T-helper 1 cell treated with Interleukin-12 subunit alpha and Interleukin-12 subunit beta and Interleukin-4 antibody, amounts not matched to agents 30 ng/mL and 1 ng/mL, for 36 hours (primary cell): ENCODE data around the gene RFX2. TPM values are rescaled to one million over a fixed set of nuclear protein-coding genes. Genes with fewer than 3 reads are reported as not detected.

ENCODE experiments used
- intact Hi-C: fragments of 100-400 bp; cut with micrococcal nuclease; formaldehyde crosslinking; loops from one replicate; pipeline ENCODE4 v1.15.1; 2024
- total RNA-seq: library from RNA; stranded (reverse); gene quantifications from 2 replicates; pipeline ENCODE4 v1.2.3, GENCODE V29; 2022

RFX2 gene
- total RNA-seq, 1 donor from 2014 or later = 8.9 TPM

GRCh38 chr19:6061376-6062130 lies 48.7 kb downstream of the RFX2 start:
- intact Hi-C loops = loop anchor here (2.0 kb wide), 1 partner anchor 25 kb away; no protein-coding TSS in a partner anchor

GRCh38 chr19:6060600-6061375 lies 49.5 kb downstream of the RFX2 start:
- intact Hi-C loops = no loop called here

DNA sequence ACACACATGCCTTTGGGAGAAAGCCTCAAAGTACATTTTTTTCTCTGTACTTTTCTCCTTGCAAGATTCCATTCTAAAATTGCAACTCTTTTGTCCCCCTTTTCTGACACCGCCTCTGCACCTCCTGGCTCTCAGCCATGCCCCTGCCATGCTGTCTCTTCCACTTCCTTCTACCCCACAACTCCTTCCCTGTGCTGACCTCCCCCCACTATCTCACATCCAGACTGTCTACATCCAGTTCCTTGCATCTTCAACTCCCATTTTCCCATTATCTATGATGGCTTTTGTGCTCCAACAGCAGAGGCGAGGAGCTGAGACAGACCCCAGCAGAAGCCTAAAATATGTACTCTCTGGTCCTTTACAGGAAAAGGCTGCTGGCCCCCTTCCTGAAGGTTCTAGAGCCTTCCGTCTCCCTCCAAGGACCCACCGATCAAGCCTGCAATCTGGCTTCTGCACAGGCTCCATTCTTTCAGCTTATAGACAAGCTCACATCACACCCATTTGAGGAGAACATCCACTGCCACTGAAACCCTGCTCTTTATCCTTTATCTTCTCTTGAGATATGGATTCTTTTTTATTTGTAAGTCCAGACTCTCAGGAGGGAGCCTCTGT lies 50.2 kb downstream of the RFX2 start:
- intact Hi-C loops = no loop called here

DNA sequence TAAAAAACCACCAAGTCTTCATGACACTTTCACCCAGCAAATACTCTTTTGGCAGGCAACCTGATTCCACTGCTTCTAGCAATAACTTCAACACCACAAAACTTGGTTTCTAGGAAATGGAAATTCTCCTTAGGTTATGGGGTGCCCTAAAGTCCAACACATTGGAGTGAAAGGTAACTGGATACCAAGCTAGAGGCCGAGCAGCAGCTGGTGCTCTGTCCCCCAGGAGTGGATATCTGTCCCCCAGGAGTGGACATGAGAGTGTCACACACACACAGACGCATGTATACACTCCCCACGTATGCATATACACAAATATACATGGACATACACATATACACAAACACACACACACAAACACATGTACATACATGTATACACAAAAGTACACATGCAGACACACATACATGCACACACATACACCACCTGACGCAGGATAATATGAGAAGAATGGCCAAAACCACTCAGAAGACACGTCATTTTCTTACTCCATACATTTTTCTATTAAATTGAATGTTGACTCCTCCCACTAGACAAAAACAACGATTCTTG lies 50.8 kb downstream of the RFX2 start:
- intact Hi-C loops = no loop called here

- intact Hi-C loops = no loop called here
Observed at GRCh38 chr19:6058518-6059201, 51.6 kb downstream of the RFX2 start.

- intact Hi-C loops = no loop called here
Observed at GRCh38 chr19:6057651-6058517, 52.4 kb downstream of the RFX2 start.

DNA sequence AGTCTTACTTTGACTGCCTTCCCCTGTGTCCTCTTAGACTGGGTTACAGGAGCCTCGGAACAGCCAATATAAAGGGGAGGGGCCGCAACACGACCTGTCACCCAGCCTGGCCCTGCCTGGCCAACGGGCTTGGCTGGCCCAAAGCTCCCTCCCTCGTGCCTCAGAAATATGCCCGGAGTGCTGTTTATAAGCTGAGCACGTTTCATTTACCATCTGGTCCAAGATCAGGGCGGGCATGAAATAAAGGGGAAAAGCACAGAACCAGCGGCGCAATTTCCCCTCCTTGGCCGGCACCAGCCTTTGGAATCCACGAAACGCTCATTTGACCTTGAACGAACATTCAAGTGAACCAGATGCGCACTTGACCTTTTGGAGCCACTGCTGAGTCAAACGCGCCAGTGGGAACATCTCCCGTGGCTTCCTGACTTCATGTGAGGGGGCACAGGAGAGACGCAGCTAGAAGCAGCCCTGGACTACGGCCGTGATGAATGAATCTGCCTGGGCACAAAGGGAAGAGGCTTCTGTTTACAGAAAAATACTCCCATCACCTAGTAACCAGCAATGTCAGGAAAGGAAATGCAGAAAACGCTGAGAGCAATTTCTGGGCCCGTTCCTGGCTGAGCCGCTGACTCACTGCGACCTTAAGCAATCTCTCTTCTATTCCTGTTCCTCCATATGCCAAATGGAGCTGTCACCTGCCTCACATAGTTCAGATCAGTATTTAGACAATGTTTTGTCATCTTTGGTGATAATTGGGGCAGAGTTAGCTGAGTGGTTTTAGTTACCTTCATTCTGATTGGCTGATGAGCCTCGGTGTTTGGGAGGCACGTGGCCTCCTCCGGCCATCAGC lies 53.3 kb downstream of the RFX2 start:
- intact Hi-C loops = no loop called here

GRCh38 chr19:6056282-6056741 lies 54.0 kb downstream of the RFX2 start:
- intact Hi-C loops = no loop called here

DNA sequence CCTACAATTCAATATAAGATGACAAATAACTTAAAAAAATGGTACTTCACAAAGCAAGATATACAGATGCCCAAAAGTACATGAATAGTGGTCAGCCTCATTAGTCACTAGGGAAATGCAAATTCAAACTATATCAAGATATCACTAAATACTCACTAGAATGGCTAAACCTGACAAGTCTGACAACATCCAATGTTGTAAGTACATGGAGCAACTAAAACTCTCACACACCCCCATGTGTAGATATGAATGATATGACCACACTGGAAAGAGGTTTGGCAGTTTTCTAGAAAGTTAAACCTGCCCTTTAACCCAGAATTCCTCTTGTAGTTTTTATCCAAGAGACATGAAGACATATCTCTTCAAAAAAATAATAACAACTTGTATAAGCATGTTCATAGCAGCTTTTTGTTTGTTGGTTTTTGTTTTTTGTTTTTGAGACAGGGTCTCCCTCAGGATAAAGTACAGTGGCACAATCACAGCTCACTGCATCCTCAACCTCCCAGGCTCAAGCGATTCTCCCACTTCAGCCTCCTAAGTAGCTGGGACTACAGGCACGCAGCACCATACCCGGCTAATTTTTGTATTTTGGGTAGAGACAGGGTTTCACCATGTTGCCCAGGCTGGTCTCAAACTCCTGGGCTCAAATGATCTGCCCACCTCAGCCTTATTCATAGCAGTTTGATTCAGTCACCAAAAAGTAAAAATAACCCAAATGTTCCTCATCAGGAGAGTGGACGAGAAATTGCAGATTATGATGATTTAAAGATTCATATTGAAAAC lies 55.1 kb downstream of the RFX2 start:
- intact Hi-C loops = no loop called here

- intact Hi-C loops = loop anchor here (1.0 to 2.0 kb wide), 6 partner anchors 62 to 814 kb away; partner anchors contain the start of gene VMAC
Observed at GRCh38 chr19:6048793-6049405, 61.4 kb downstream of the RFX2 start.

DNA sequence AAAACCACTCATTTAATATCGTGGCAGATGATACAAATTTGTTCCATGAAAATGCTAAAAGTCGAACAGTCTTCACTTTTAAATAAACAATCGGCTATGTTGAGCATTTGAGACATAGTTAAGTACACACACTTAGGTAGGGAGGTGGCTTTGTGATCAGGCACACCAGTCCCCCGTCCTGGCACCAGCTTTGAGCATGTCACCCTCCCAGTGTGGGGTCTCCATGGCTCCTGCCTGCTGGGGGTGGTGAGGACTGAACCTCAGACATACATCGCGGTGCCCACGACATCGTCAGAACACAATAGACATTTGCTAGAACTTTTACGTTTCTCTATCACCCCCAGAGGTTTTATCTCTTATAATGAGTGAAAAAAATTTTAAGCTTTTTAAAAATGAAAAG lies 62.0 kb downstream of the RFX2 start:
- intact Hi-C loops = loop anchor here (2.0 kb wide), 1 partner anchor 814 kb away; no protein-coding TSS in a partner anchor

- intact Hi-C loops = loop anchor here (2.0 kb wide), 1 partner anchor 815 kb away; no protein-coding TSS in a partner anchor
Observed at GRCh38 chr19:6047741-6048251, 62.5 kb downstream of the RFX2 start.

- intact Hi-C loops = no loop called here
Observed at GRCh38 chr19:6047256-6047655, 63.0 kb downstream of the RFX2 start.

- intact Hi-C loops = no loop called here
Observed at GRCh38 chr19:6045108-6045507, 65.2 kb downstream of the RFX2 start.

- intact Hi-C loops = no loop called here
Observed at GRCh38 chr19:6044056-6044805, 66.1 kb downstream of the RFX2 start.

GRCh38 chr19:6042776-6043726 lies 67.2 kb downstream of the RFX2 start:
- intact Hi-C loops = no loop called here
